ENCODE measurements around the gene IRF4.

DNA sequence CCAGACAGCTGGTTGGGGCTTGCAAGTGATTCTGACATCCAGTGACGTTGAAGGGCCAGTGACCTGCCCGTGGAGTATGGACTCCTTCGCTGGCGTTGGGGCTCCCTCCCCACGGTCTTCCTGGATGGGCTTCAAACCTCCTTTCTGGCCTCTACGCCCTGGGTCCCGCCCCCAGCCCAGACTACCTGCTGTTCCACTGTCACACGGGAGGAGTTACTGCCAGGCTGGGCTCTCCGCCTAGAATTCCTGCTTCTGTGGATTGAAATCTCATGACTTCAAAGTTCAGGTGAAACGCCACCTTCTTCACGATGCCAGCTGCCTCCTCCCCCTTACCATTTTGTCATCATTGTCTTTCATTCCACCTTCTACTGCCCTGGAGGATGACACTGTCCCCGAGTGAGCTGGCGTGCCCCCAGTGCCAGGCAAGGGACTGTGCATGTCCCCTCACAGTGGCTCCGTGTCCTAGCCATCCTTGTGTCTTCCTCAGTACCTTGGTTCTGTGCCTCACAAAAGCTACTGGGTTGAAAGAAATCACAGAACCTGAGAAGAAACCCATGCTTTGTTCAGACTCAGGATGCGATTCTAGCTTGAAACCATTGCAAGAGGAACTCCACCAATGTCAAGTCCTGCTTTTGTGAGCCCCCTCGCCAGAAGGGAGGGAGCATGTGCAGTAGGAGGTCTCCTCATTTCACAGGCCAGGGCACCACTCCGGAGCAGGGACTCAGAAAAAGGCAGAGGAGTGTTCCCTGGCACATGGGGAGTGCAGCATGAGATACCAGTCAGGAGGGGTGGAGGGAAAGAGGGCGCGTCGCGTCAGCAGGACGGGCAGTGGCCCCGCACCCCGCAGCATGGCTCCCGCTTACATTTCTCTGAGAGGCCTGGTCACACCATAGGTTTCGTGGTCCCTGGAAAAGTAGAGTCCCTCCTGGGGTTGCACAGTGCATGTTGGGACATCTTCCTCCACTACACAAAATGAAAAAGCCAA lies 11.0 kb upstream of the IRF4 start:
- TF ChIP-seq, protein P1, sequence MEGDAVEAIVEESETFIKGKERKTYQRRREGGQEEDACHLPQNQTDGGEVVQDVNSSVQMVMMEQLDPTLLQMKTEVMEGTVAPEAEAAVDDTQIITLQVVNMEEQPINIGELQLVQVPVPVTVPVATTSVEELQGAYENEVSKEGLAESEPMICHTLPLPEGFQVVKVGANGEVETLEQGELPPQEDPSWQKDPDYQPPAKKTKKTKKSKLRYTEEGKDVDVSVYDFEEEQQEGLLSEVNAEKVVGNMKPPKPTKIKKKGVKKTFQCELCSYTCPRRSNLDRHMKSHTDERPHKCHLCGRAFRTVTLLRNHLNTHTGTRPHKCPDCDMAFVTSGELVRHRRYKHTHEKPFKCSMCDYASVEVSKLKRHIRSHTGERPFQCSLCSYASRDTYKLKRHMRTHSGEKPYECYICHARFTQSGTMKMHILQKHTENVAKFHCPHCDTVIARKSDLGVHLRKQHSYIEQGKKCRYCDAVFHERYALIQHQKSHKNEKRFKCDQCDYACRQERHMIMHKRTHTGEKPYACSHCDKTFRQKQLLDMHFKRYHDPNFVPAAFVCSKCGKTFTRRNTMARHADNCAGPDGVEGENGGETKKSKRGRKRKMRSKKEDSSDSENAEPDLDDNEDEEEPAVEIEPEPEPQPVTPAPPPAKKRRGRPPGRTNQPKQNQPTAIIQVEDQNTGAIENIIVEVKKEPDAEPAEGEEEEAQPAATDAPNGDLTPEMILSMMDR (conservative IDR thresholded peaks at IDR 0.05; ENCODE audit: low read length) = no peak
- no peak for TF ChIP-seq EZH2phosphoT487 (IDR thresholded peaks at IDR 0.05; ENCODE audit: borderline replicate concordance, low read depth, low read length)

All from OCI-LY7 (cell line).